HG03025 (cell line): ENCODE data around the gene TBC1D22A.

Experiments
- ATAC-seq: cut with Tn5 transposase; IDR thresholded peaks from one replicate; pipeline ENCODE4 v1.9.1; 2021; ENCODE audit warnings: mild to moderate bottlenecking, moderate library complexity; ENCODE audit not compliant: unreplicated experiment, low FRiP score

Gene TBC1D22A

DNA sequence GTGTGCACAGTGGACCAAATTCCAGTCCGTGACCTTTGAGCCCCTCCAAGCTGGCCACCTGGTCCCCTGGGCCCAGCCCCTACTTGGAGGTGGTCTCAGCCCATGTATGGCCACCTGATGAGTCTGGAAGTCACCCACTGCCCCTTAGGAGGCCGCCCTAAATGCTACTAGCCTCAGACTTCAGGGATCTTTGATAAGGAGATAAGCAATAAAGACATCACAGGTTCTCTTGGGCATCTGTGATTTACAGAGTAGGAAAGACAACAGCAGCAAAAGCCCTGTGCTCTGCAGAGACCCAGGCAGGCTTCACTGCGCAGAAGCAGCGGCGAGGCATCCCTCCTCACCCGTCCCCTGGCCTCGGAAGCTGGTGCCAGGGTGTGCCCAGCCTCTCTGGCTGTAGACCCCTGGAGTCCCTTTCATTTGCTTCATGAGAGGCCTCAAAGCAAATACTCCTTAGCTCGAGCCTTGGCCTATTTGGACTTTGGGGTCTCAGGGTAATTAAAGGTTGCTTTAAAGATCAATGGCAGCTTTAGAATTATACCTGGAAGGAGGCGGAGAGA is 360.1 kb downstream of the TBC1D22A start:
- no peak for ATAC-seq

GRCh38 chr22:47123006-47123826 is 360.8 kb downstream of the TBC1D22A start:
- ATAC-seq, result no peak

DNA sequence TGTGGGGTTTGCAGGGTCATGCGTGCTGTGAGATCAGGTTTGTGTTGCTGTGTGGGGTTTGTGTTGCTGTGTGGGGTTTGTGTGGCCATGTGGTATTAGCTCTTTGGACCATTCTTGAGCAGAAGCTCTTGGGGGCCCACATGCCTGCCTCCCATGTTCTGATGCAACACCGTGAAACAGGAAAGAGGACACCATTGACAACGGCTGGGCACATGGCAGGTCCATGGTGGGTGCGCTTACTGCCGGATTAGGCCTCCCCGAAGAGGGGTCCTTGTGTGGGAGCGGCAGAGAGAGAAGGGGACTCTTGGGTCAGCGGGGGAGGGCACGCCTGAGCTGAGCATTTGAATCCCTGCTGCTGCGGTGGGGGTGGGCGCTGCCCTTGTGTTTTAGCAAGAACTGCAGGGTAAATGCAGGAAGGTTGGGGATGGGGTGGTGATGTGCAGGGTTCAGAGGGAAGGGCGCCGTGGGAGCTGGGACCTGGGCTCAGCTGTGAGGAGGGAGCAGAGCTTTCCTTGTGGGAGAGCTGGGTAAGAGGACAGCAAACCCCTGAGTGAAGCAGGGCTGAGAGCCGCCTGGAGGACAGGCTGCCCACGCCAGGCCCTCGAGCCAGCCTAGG is 361.5 kb downstream of the TBC1D22A start:
- ATAC-seq, result no peak

GRCh38 chr22:47124451-47124881 is 362.0 kb downstream of the TBC1D22A start:
- no peak for ATAC-seq

DNA sequence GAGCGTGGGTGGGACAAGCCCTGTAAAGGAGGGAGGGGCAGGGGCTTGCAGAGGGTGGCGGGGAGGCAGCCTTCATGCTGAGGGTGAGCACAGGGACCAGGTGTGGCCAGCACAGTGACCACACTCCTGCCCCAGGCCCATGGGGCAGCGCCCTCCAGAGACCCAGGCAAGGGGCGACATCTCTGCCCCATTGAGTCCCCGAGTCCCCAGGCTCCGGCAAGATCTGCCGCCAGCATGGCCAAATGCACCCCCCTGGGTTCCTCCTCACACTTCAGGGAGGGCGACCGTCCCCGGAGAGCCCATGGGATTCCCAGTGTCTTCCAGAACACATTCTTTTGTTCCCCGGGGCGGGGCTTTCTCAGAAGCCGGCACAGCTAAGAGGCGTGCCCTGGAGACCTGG is 362.5 kb downstream of the TBC1D22A start:
- ATAC-seq, result no peak

DNA sequence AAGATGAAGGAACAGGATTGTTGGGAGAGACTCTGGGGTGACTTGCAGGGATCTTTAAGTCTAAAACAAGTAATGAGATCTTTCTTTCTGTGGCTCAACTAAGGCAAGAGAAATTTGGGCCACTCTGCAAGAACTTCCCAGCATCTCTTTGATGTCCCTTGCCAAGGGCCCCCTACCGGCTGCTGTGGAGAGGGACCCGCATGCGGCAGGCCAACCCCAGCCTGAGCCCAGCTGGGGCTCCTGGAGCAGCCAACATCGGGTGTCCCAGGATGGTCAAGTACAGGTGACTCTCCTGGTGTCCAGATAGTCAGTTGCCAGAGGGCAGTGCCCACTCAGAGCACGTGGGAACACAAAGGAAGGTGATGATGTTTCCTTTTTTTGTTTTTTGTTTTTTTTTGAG is 363.2 kb downstream of the TBC1D22A start:
- ATAC-seq, result no peak

DNA sequence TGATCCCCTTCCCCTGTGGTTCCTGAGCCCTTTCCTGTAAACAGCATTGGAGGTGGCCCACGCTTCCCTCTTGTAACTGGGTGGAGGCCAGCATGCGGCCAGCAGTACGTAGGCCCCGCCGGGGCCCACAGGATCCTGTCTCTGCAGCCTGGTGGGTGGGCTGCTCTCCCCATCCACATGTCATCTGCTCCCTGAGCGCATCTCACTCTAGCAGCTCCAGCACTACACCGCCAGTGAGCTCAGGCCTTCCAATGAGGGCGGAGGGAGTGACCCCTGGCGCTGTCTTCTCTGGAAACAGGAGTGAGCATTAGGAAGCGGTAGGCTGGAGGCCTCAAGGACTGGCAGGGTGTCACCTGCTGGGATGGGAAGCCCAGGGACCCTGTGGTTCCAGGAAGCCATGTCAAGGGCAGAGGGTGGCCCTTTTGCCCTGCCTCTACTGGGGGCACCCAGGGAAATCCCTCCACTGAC is 363.9 kb downstream of the TBC1D22A start:
- no peak for ATAC-seq

- no peak for ATAC-seq
Observed at GRCh38 chr22:47127441-47127871, 365.0 kb downstream of the TBC1D22A start.

GRCh38 chr22:47128216-47128615 is 365.8 kb downstream of the TBC1D22A start:
- no peak for ATAC-seq

DNA sequence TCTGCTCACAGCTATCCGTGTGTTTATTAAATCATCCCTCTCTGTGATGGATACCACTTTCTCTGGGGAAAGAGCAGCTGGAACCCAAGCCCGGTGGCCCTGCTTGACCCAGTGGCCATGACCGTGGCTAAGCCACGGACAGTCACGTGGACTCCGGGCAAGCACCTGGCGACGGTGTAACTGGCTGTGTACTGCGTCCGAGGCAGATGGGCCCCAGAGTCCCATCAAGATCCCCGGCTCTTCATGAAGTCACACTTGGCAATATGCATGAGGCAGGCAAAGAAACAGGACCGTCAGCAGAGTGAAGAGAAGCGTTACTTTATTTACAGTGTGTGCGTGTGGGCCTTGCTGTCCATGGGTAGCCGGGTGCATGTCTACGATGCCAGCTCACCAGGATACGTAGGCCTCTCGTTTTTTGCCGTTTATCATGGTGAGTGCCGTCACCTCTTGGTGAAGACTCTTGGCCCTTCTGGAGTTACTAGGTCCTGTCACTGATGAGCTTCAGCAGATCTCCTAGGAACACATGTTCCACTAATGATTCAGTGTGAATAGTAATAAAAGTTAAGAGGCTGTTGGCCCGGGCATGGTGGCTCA is 366.3 kb downstream of the TBC1D22A start:
- no peak for ATAC-seq

GRCh38 chr22:47129902-47130635 is 367.6 kb downstream of the TBC1D22A start:
- ATAC-seq, result no peak

- ATAC-seq, result no peak
Observed at GRCh38 chr22:47130883-47131631, 368.6 kb downstream of the TBC1D22A start.

DNA sequence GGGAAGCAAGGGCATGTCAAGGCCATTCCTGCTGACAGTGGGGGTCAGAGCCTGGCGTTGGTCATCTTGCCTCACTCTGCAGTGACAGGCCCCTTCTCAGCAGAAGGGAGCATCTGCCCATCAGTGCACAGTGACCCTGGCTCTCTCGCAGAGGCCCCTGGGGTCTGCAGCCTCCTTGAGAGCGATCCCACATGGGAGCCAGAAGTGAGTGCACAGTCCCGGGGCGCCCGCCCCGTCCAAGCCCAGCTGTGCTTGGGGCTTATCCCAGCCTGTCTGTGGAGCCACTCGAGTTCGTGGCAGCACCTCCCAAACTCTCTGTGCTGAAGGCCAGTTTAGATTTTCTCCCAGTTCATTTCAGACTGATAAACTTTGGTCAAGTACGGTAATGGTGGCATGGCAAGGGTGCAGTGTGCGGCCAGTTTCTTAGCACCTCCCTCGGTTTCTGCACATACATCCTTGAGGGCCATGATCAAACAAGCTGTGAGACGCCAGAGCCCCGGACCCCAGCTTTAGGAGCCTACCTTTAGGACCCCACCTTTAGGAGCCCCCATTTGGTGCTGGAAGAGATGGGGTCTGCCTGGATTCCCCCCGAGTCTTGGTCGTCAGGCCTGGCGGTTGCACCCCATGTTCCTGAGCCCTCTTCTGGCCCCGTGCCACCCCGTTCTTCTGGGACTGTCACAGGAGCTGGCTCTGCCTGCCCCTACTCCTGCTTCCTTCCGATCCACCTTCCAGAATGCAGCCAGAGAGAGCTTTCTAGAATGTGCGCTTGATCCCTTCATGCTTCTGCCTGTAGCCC is 369.4 kb downstream of the TBC1D22A start:
- no peak for ATAC-seq

DNA sequence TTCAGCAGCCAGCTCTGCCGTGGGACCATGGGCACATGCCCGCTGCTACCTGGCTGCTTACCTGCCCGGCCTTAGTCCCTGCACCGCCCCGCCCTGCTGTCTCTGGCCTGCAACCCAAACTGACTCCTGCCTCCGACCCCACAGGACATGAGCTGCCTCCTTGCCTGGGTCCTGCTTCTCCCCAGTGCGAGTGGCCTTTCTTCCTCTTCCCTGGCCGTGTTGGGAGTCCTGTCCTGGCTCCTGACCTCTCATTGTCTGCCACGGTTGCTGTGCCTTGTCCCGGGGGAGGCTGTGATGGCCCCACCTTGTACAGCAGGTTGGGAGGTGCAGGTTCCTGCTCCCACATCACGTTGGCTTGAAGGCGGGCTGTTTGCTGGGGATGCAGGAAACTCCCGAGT is 370.0 kb downstream of the TBC1D22A start:
- ATAC-seq, result no peak

DNA sequence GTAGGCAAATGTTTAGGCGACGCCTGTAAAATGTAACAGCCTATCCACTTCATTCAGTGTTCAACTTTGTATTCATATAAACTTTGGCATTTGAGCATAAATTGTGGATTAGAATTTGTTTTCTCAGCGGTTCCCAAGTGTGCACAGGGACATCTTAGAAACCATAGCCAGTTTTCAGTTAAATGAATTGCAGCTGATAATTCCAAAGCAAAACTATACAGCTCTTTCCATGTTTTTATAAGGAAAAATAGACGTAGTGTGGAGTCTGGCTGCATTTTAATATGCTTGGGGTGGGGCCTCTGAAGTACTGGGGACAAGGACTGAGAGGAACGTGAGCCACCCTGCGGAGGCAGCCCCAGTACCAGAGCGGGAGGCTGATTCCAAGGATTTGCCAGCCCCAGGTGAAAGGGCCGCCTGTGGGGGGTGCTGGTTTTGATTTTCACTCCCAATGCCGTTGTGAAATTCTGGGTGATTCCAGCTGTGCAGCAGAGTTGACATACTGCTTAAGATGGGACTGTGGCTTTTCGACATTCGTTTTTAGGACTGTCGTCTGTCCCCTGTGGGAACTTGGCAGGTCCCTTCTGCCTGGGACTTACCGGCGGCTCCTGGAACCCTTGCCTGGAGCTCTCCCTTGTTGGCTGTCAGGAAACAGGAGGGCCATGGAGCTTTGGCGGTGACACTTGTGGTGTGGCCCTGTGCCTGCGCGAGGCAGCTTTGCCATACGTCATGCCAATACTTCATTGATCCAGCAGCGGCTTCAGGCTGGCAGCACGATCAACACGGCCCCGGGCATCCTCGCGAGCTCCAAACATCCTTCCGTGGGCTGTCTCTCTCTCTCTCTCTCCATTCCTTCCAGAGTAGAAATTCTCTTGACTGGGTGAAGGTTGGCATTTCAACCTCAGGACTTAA is 370.9 kb downstream of the TBC1D22A start:
- ATAC-seq, result no peak

DNA sequence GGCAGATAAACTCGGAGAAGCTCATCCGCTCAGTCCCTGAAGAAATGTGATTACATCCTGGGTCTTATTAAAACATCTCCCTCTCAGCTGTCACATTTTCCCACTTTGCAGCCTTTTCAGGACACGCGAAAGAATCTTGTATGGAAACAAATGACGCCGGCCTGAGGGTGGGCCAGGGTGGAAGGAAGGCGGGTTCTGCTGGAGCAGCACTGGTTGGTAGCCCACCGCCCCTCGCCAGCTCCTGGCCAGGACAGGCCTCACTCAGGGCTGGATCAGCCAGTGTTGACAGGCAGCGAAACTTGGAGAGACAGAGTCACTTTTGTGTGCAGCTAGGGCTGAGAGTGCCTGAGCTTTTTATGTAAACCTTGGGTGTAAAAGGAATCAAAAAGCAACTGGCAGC is 371.8 kb downstream of the TBC1D22A start:
- ATAC-seq, result no peak

DNA sequence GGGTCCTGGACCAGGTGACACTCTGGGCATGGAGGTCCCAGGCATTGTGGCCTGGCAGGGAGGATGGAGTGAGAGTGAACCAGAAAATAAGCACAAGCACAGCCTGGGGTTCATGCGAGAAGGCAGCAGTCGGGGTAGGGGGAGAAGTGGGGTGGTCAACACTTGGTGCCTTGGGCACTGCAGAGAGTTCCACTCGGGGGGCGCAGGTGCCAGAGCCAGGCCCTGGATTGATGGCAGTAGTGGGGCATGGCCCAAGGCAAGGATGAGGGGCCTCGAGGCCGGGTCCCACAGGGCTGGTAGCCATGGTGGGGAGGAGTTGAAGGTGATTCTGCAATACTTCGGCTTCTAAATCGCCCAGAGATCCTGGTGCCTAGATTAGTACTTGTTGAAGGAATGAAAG is 372.9 kb downstream of the TBC1D22A start:
- ATAC-seq, result no peak

- ATAC-seq, result no peak
Observed at GRCh38 chr22:47136050-47136449, 373.6 kb downstream of the TBC1D22A start.
